ENCODE data around the gene NEXMIF. TPM values are rescaled to one million over a fixed set of nuclear protein-coding genes. Genes with fewer than 3 reads are reported as not detected.
A peak's percentile ranks its signal among the peaks of the same experiment; 100 is the strongest.

NEXMIF gene
- total and polyA plus RNA-seq, 2 donors (not counting 1 experiment from before 2014, with no cell fraction given), result under 0.01 TPM

DNA sequence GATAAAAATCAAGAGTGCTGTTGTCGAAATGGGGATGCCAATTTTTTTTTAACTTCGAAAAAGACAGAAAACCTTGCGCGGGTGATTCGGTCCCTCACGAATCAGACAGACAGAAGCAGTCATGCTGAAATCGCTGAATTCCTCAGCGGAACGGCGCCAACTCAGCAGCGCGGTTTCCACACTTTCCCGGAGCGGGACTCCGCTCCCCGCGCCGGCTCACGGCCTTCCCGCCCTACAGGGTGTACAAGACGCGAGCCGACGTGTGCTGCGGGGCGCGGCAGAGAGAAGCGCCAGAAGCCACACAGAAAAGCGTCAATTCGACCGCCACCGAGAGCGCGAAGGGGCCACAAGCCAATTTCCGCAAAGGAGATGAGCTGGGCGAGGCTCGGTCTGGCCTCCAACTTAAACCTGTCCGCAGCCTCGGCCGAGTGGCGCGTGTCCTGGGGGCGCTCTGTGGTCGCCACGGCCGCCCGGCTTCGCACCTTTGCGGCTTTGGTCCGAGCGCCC lies 1.3 kb downstream of the NEXMIF start:
- no peak overlapping the region for H3K27ac ChIP-seq (ENCODE audit: insufficient read depth, low read length)
- H3K4me2 ChIP-seq (ENCODE audit: extremely low read depth, insufficient read depth, low read length), result no peak overlapping the region
- H4K20me1 ChIP-seq (ENCODE audit: control insufficient read depth, extremely low read depth, insufficient read depth, low read length), result no peaks in the 10 kb centered on the region
- H3K9me3 ChIP-seq (ENCODE audit: control insufficient read depth, insufficient read depth, low read depth, low read length), result no peaks in the 10 kb centered on the region
- DNase-seq (ENCODE audit: low read depth in 2 of 2), result peak in 1 of 2 donors; percentile 0
- no peaks in the 10 kb centered on the region for H3K79me2 ChIP-seq (ENCODE audit: control insufficient read depth, insufficient read depth, low read length)
- no peaks in the 10 kb centered on the region for H3K4me1 ChIP-seq (ENCODE audit: control insufficient read depth, extremely low read depth, insufficient read depth, low read length)
- H3K9ac ChIP-seq (ENCODE audit: insufficient read depth, low read length), result no peak overlapping the region
- H2AFZ ChIP-seq (ENCODE audit: low read length), result no peak overlapping the region
- no peak overlapping the region for H3K4me3 ChIP-seq (replicated peaks in 1 of 4; ENCODE audit: control extremely low read depth in 1 of 4, insufficient read depth in 1 of 4, low read depth in 3 of 4, low read length in 4 of 4)
- no peaks in the 10 kb centered on the region for H3K36me3 ChIP-seq (ENCODE audit: control insufficient read depth, insufficient read depth, low read length)
- H3K27me3 ChIP-seq (ENCODE audit: control insufficient read depth, insufficient read depth, low read length), result peaks cover 2% of the 10 kb centered on the region
- no peak for TF ChIP-seq EZH2 (IDR thresholded peaks at IDR 0.05; ENCODE audit: low read length, missing control alignments)
- TF ChIP-seq, protein P1, sequence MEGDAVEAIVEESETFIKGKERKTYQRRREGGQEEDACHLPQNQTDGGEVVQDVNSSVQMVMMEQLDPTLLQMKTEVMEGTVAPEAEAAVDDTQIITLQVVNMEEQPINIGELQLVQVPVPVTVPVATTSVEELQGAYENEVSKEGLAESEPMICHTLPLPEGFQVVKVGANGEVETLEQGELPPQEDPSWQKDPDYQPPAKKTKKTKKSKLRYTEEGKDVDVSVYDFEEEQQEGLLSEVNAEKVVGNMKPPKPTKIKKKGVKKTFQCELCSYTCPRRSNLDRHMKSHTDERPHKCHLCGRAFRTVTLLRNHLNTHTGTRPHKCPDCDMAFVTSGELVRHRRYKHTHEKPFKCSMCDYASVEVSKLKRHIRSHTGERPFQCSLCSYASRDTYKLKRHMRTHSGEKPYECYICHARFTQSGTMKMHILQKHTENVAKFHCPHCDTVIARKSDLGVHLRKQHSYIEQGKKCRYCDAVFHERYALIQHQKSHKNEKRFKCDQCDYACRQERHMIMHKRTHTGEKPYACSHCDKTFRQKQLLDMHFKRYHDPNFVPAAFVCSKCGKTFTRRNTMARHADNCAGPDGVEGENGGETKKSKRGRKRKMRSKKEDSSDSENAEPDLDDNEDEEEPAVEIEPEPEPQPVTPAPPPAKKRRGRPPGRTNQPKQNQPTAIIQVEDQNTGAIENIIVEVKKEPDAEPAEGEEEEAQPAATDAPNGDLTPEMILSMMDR (conservative IDR thresholded peaks at IDR 0.05 in 1 of 2, IDR thresholded peaks at IDR 0.05 in 1 of 2; ENCODE audit: low read depth in 1 of 2, low read length in 2 of 2), result no peak

GRCh38 chrX:74922922-74923543 lies 2.2 kb downstream of the NEXMIF start:
- H4K20me1 ChIP-seq (ENCODE audit: control insufficient read depth, extremely low read depth, insufficient read depth, low read length), result no peaks in the 10 kb centered on the region
- H3K4me1 ChIP-seq (ENCODE audit: control insufficient read depth, extremely low read depth, insufficient read depth, low read length), result no peaks in the 10 kb centered on the region
- H3K4me2 ChIP-seq (ENCODE audit: extremely low read depth, insufficient read depth, low read length), result no peak overlapping the region
- no peaks in the 10 kb centered on the region for H3K36me3 ChIP-seq (ENCODE audit: control insufficient read depth, insufficient read depth, low read length)
- no peak for DNase-seq (ENCODE audit: low read depth in 2 of 2)
- H2AFZ ChIP-seq (ENCODE audit: low read length), result no peak overlapping the region
- H3K4me3 ChIP-seq (replicated peaks in 1 of 4; ENCODE audit: control extremely low read depth in 1 of 4, insufficient read depth in 1 of 4, low read depth in 3 of 4, low read length in 4 of 4), result no peak overlapping the region
- H3K79me2 ChIP-seq (ENCODE audit: control insufficient read depth, insufficient read depth, low read length), result no peaks in the 10 kb centered on the region
- no peak for TF ChIP-seq EZH2 (IDR thresholded peaks at IDR 0.05; ENCODE audit: low read length, missing control alignments)
- TF ChIP-seq, protein P1 (conservative IDR thresholded peaks at IDR 0.05 in 1 of 2, IDR thresholded peaks at IDR 0.05 in 1 of 2; ENCODE audit: low read depth in 1 of 2, low read length in 2 of 2), result no peak
- no peaks in the 10 kb centered on the region for H3K9me3 ChIP-seq (ENCODE audit: control insufficient read depth, insufficient read depth, low read depth, low read length)
- H3K27me3 ChIP-seq (ENCODE audit: control insufficient read depth, insufficient read depth, low read length), result peaks cover 2% of the 10 kb centered on the region
- H3K27ac ChIP-seq (ENCODE audit: insufficient read depth, low read length), result no peak overlapping the region
- no peak overlapping the region for H3K9ac ChIP-seq (ENCODE audit: insufficient read depth, low read length)

DNA sequence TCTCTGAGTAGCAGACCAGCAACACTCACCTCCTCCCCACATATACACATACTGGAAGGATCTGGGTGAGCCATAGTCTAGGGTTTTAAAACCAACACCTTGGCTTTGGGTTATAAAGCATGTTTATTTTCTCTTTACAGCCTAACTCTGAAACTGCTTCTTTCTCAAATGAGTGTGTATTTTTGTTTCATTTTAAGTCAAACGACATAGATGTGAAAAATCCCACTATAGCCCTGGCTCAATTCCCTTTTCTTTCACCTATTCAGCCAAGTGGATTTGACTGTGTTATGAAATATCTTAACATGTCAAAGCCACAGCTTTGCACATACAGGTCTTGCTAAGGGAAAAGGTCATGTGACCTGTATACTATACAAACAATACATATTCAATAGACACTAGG lies 13.8 kb downstream of the NEXMIF start:
- H2AFZ ChIP-seq (ENCODE audit: low read length), result no peak overlapping the region
- no peak overlapping the region for H3K4me2 ChIP-seq (ENCODE audit: extremely low read depth, insufficient read depth, low read length)
- H3K4me1 ChIP-seq (ENCODE audit: control insufficient read depth, extremely low read depth, insufficient read depth, low read length), result no peaks in the 10 kb centered on the region
- H3K79me2 ChIP-seq (ENCODE audit: control insufficient read depth, insufficient read depth, low read length), result no peaks in the 10 kb centered on the region
- no peak for TF ChIP-seq EZH2 (IDR thresholded peaks at IDR 0.05; ENCODE audit: low read length, missing control alignments)
- TF ChIP-seq, protein P1 (conservative IDR thresholded peaks at IDR 0.05 in 1 of 2, IDR thresholded peaks at IDR 0.05 in 1 of 2; ENCODE audit: low read depth in 1 of 2, low read length in 2 of 2), result no peak
- no peaks in the 10 kb centered on the region for H4K20me1 ChIP-seq (ENCODE audit: control insufficient read depth, extremely low read depth, insufficient read depth, low read length)
- DNase-seq (ENCODE audit: low read depth in 2 of 2), result no peak
- no peaks in the 10 kb centered on the region for H3K27me3 ChIP-seq (ENCODE audit: control insufficient read depth, insufficient read depth, low read length)
- no peaks in the 10 kb centered on the region for H3K36me3 ChIP-seq (ENCODE audit: control insufficient read depth, insufficient read depth, low read length)
- H3K4me3 ChIP-seq (replicated peaks in 1 of 4; ENCODE audit: control extremely low read depth in 1 of 4, insufficient read depth in 1 of 4, low read depth in 3 of 4, low read length in 4 of 4), result no peak overlapping the region
- no peak overlapping the region for H3K9ac ChIP-seq (ENCODE audit: insufficient read depth, low read length)
- H3K9me3 ChIP-seq (ENCODE audit: control insufficient read depth, insufficient read depth, low read depth, low read length), result no peaks in the 10 kb centered on the region
- H3K27ac ChIP-seq (ENCODE audit: insufficient read depth, low read length), result no peak overlapping the region

Data from fibroblast of lung (primary cell).